Measurements from ENCODE around the gene ADGRF5.

Gene ADGRF5

GRCh38 chr6:46808806-46809205, 112.9 kb downstream of the ADGRF5 start:
- DNase-seq: no peak
